GM21528 (cell line): ENCODE measurements around the gene HOXA5.

Experiments used
- ATAC-seq: cut with Tn5 transposase; IDR thresholded peaks from one replicate; pipeline ENCODE4 v1.9.1; 2021; ENCODE audit warnings: mild to moderate bottlenecking, moderate library complexity; ENCODE audit not compliant: unreplicated experiment, low FRiP score

Gene HOXA5

GRCh38 chr7:27139334-27140125, 4.0 kb downstream of the HOXA5 start:
- no peak for ATAC-seq

DNA sequence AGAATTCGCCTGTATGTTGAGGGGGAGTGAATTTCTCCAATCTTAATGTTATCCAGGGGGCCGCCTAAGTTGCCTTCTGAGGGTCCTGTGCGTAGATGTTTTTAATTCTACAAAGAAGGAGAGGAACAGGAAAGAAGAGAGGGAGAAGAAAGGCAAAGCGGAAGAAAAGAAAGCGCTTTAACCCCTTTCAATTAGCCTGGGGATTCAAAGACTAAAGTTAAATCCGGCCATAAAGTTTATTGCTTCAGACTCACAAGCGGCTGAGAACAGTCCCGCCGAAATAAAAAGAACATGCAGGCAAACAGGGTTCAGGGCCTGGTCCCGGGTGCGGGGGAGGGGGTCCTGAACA, 4.5 kb downstream of the HOXA5 start:
- no peak for ATAC-seq

DNA sequence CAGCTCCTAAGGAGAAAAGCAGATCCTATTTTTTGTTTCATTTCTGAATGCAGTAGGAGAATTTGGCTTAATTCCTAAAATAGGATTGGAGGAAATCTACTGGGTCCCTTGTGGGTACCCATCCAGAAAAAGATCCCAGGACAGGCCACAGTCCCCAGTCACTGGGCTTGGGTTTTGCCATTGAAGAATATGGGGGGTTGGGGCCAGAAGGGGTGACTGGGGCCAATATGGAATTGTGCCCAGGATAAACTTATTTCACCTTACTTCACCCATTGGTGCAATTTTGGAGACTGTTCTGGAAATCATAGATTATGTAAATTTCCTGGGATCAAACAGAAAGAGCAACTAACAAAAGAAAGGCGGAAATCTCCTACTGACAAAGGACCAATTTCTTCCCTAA, 5.0 kb downstream of the HOXA5 start:
- no peak for ATAC-seq

- no peak for ATAC-seq
Measured at GRCh38 chr7:27137640-27138315, 5.7 kb downstream of the HOXA5 start.

- ATAC-seq, result no peak
Measured at GRCh38 chr7:27134392-27134791, 9.1 kb downstream of the HOXA5 start.

DNA sequence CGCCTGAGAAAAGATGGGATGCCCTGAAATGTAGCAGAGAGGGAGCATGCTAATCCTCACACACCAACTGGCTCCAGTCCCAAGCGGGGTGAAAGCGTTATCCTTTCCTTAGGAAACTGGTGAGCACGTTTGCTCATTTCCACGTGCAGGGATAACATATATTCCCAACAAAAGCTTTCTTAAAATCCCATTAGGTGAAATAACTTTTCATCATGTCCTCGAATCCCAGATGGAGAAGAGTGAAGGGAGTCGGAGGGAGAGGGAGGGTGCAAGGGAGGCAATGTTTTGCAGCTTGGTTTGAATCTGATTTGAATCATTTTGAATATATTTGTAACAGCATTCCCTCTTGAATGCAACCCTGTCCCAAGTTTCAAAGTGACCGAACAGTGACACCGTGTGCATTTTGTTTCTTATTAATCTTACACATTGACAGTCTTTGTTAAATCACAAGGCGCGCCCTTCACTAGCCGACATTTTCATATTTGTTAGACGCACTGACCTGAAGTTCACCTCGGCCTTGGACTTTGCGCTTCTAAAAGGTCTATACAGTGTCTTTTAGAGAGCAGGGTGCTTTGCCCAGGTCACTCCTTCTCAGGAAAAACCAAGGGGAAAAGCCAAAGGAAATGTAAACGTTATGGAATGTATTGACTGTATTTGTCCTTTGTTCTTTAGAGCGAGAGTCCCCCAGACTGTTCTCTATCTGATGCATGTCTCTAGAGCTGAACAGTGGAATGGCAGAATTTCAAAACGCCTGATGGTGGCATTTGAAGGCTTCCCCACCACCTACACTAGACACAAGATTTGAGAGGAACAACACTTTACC, 9.9 kb downstream of the HOXA5 start:
- ATAC-seq, result no peak

GRCh38 chr7:27132978-27133377, 10.5 kb downstream of the HOXA5 start:
- no peak for ATAC-seq

GRCh38 chr7:27132214-27132613, 11.3 kb downstream of the HOXA5 start:
- ATAC-seq, result no peak

DNA sequence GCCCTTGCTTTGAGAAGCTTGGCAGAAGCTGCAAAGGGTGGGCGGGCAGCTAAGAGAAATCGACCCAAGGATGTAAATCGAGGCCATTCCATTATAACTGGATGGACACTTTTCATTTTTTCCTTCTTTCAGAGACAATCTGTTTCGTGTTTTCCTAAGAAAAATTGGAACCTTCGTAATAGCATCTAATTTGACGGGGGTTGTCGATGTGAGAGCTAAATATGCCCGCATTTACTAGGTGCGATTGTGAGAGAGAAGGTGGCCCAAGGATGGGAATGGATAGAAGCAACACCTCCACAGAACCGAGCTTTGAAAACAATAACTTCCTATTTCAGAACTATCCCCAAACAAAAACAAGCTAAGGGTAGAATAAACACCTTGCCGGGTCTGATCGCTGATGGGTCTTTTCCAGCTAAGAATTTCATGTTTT, 12.1 kb downstream of the HOXA5 start:
- no peak for ATAC-seq

- no peak for ATAC-seq
Measured at GRCh38 chr7:27130540-27131389, 12.7 kb downstream of the HOXA5 start, which contains the start of gene HOXA4. HOXA4 (minus strand) TSS chr7:27130757; CDS start chr7:27130733, 24 bp downstream.

DNA sequence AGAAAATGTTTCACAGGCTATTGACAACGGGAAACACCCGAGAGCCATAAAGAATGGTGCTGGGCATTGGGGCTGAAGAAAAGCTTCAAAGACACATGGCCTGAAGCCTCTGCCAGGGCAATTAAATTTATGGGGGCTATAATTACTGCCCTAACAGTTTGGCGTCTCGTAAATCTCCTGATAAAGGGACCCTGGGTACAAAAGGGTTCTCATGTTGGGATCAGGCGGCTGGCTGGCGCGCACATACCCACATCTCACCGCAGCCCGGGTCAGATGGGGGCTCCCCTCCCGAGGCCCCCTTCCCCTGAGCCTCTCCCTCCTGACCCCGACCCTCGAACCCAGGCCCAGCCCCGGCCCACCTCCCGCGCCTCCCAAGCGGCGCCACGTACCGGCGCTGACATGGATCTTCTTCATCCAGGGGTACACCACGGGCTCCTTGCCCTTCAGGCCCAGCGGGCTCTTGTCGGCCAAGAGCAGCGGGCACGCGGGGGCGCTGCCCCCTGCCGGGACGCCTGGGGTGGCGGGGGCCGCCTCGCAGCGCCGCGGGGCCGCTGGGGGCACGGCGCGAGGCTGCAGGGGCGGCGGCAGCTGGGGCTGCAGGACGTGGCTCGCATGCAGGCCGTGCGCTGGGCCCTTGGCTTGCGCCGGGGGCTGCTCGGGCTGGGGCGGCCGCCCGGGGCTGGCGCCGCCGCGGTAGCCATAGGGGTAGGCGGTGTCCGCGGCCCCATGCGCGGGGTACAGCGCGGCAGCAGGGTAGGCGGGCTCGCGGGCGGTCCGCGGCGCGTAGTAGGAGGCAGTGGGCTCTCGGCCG, 13.5 kb downstream of the HOXA5 start:
- no peak for ATAC-seq

GRCh38 chr7:27128776-27129728, 14.4 kb downstream of the HOXA5 start:
- ATAC-seq, result no peak

DNA sequence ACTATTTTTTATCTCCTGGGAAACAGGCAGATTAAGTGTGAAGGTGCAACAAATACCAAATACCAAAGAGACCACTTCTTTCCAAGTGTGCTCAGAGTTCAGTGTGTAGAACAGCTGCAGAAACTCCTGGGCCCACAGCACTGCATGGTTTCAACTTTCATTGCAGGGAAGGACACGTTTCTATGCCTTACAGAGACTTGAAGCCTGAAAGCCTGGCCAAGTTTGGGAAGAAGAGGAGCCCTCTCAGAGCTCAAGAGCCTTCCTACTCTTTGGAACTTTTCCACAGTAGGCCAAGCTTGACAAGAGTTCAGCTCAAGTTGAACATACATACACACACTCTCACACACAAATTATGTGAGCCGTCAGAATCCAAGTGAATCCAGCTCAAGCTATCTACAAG, 15.4 kb downstream of the HOXA5 start:
- ATAC-seq, result no peak

DNA sequence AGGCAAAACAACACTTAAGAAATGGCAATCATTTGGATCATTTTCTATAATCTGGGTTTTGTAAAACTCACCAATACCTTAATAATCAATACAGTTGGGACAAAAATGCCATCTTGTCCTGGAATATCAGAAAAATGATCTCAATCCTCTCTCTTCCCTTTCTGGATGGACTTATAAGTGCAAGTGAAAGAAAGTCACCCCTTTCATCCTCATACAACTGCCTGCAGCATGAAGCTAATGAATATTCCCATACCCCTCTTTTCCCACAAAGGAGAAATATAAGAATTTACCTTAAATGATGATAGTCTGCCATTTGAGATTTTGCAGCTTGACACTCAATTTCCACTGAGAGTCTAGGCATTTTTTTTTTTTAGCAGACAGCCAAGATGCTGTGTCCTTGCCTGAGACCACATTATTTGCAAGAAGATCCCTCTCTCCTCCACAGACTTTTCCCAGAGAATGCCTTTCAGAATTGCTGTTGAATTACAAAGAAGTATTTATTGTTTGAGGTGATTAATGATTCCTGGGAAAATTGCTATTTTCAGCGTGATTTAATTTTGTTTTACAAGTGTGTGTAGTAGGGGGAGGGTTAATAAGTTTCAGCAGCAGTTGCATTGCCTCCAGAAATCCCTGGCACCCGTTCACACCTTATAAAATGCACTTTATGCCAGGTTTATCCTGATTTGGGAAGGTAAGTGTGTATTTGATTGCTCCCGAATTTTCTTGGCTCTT, 16.7 kb downstream of the HOXA5 start:
- no peak for ATAC-seq

DNA sequence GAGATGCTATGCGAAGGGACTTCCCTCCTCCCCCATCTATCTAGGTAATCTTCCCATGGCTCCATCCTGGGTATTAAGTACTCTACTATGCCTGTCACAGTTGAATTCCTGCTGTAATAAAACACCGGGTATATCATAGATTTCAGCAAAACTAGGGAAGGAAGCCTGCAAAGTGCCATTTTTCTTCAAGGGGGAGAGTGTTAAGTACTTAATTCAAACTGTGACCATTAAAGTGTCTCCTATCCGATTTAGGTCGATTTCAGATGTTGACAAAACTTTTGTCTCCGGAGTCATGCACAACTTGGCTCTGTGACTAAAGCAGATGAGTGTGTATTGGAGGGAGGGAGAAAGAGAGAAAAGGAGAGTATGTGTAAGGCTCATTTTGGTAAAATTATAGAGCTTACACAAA, 17.5 kb downstream of the HOXA5 start:
- no peak for ATAC-seq

- ATAC-seq, result no peak
Measured at GRCh38 chr7:27124902-27125689, 18.4 kb downstream of the HOXA5 start.
